Esophagus squamous epithelium (tissue), 5 donors: Measurements from ENCODE around the gene GAL. TPM values are rescaled to one million over a fixed set of nuclear protein-coding genes. Genes with fewer than 3 reads are reported as not detected.

ENCODE experiments used
- DNase-seq: peaks from one replicate; lab custom pipeline; 2025; lab: John Stamatoyannopoulos, UW
- H3K27ac ChIP-seq, 4 donors: fragments of 200-600 bp; sonication (generic); one replicate each; pipeline ENCODE4 v1.5.1; 2016 to 2019; ENCODE audit warnings: mild to moderate bottlenecking in 1 of 4
- H3K27me3 ChIP-seq, 4 donors: fragments of 200-600 bp; sonication (generic); 1 replicate in 3 of 4; 2 replicates in 1 of 4; pipeline versions ENCODE4 v1.5.1 to v1.6.0; 2017 to 2021; ENCODE audit warnings: antibody characterized with exemption in 1 of 4
- H3K36me3 ChIP-seq, 3 donors: fragments of 200-600 bp; sonication (generic); one replicate each; pipeline ENCODE4 v1.5.1; 2016 to 2019
- H3K4me1 ChIP-seq, 3 donors: fragments of 200-600 bp; sonication (generic); one replicate each; pipeline ENCODE4 v1.5.1; 2017 to 2019
- H3K4me3 ChIP-seq, 4 donors: fragments of 200-600 bp; sonication (generic); 1 replicate in 3 of 4; 2 replicates in 1 of 4; pipeline ENCODE4 v1.5.1; 2016 to 2019; ENCODE audit warnings: mild to moderate bottlenecking in 2 of 4, moderate library complexity in 1 of 4
- H3K9me3 ChIP-seq, 3 donors: fragments of 200-600 bp; sonication (generic); one replicate each; pipeline ENCODE4 v1.5.1; 2016 to 2019
- CTCF ChIP-seq, 6 experiments: fragments of 450-650 bp in 4 of 6; fragments of 200-600 bp in 2 of 6; sonication (generic) in 2 of 6; IDR thresholded peaks; one replicate each; pipeline ENCODE4 v1.5.1; 2016 to 2019; ENCODE audit warnings: antibody characterized with exemption in 6 of 6, mild to moderate bottlenecking in 4 of 6, moderate library complexity in 4 of 6
- POLR2A ChIP-seq, 4 donors: fragments of 450-650 bp; IDR thresholded peaks; one replicate each; pipeline ENCODE4 v1.6.1; 2017; ENCODE audit warnings: antibody characterized with exemption in 4 of 4, mild to moderate bottlenecking in 4 of 4, moderate library complexity in 3 of 4
- WGBS, 2 donors: methylation state at CpG; one replicate each; pipeline ENCODE4 v1.1.5; 2018; 5-methylcytosine and 5-hydroxymethylcytosine counted together
- intact Hi-C: fragments of 100-400 bp; cut with DNase I; formaldehyde crosslinking; loops from one replicate; pipeline ENCODE4 v1.15.0; 2022
- total RNA-seq, 4 donors: library from RNA; depleted of rRNA; stranded (reverse); fragments of >200 nt; gene quantifications; one replicate each; pipeline ENCODE4 v1.1.0, GENCODE V29; 2016
- donor health status: DM: yes; HTN: yes; CAD: no.

The GAL gene
- total RNA-seq, 4 donors from 2014 or later: 2.2 TPM; not detected in 3

- no peak for DNase-seq
- H3K27me3 ChIP-seq: no peaks in the 10 kb centered on the region
- no peaks in the 10 kb centered on the region for H3K36me3 ChIP-seq
- no peak overlapping the region for H3K4me3 ChIP-seq
- WGBS, 2 donors: 89 to 98% methylated on average over 2 of the region's 2 CpGs
- no peaks in the 10 kb centered on the region for H3K4me1 ChIP-seq
- H3K27ac ChIP-seq: no peak overlapping the region
- no peaks in the 10 kb centered on the region for H3K9me3 ChIP-seq
- intact Hi-C loops: no loop called here
- TF ChIP-seq POLR2A (IDR thresholded peaks at IDR 0.05) (no peak), CTCF (IDR thresholded peaks at IDR 0.05) (no peak)
Observed at GRCh38 chr11:68721075-68721474, 36.7 kb downstream of the GAL start.

- 88 to 90% methylated on average over 1 of the region's 1 CpG for WGBS, 2 donors
- Histone ChIP-seq H3K27ac (no peak overlapping the region), H3K36me3 (no peaks in the 10 kb centered on the region), H3K4me3 (no peak overlapping the region), H3K27me3 (no peaks in the 10 kb centered on the region), H3K9me3 (no peaks in the 10 kb centered on the region), H3K4me1 (no peaks in the 10 kb centered on the region)
- DNase-seq: no peak
- no peak for TF ChIP-seq CTCF (IDR thresholded peaks at IDR 0.05)
- no peak for TF ChIP-seq POLR2A (IDR thresholded peaks at IDR 0.05)
- intact Hi-C loops: no loop called here
Observed at GRCh38 chr11:68722143-68722542, 37.8 kb downstream of the GAL start.

GRCh38 chr11:68724293-68724692, 39.9 kb downstream of the GAL start:
- TF ChIP-seq CTCF (IDR thresholded peaks at IDR 0.05): no peak
- no peak for TF ChIP-seq POLR2A (IDR thresholded peaks at IDR 0.05)
- no peak overlapping the region for H3K4me3 ChIP-seq
- no peak for DNase-seq
- H3K27me3 ChIP-seq: no peaks in the 10 kb centered on the region
- intact Hi-C loops: no loop called here
- 69 to 77% methylated on average over 4 of the region's 4 CpGs for WGBS, 2 donors
- H3K9me3 ChIP-seq: no peaks in the 10 kb centered on the region
- no peaks in the 10 kb centered on the region for H3K4me1 ChIP-seq
- H3K36me3 ChIP-seq: no peaks in the 10 kb centered on the region
- no peak overlapping the region for H3K27ac ChIP-seq

GRCh38 chr11:68727783-68728182, 43.4 kb downstream of the GAL start:
- intact Hi-C loops: no loop called here
- WGBS, 2 donors: 80 to 88% methylated on average over 6 of the region's 6 CpGs
- DNase-seq: no peak
- Histone ChIP-seq H3K4me1 (no peaks in the 10 kb centered on the region), H3K36me3 (no peaks in the 10 kb centered on the region), H3K9me3 (no peaks in the 10 kb centered on the region), H3K4me3 (no peak overlapping the region), H3K27me3 (no peaks in the 10 kb centered on the region), H3K27ac (no peak overlapping the region)
- TF ChIP-seq POLR2A (IDR thresholded peaks at IDR 0.05) (no peak), CTCF (IDR thresholded peaks at IDR 0.05) (no peak)

- H3K27me3 ChIP-seq: no peaks in the 10 kb centered on the region
- no peaks in the 10 kb centered on the region for H3K4me1 ChIP-seq
- no peak for DNase-seq
- peaks cover 0 to 6% (median 0%) of the 10 kb centered on the region in 3 donors for H3K36me3 ChIP-seq
- no peak overlapping the region for H3K27ac ChIP-seq
- no peak overlapping the region for H3K4me3 ChIP-seq
- 68 to 76% methylated on average over 7 of the region's 7 CpGs for WGBS, 2 donors
- TF ChIP-seq CTCF (IDR thresholded peaks at IDR 0.05) (no peak), POLR2A (IDR thresholded peaks at IDR 0.05) (no peak)
- intact Hi-C loops: no loop called here
- no peaks in the 10 kb centered on the region for H3K9me3 ChIP-seq
Observed at GRCh38 chr11:68734111-68734510, 49.8 kb downstream of the GAL start.
